GM12873 (cell line): ENCODE data around the gene LRG1.

Experiments used
- CTCF ChIP-seq: IDR thresholded peaks from 2 replicates; pipeline ENCODE4 v1.5.1; 2012; ENCODE audit warnings: low read depth, mild to moderate bottlenecking, moderate library complexity, low read length, control low read depth; ENCODE audit not compliant: insufficient read depth; ENCODE audit errors: missing control alignments

The LRG1 gene

GRCh38 chr19:4525563-4526002 is 14.3 kb downstream of the LRG1 start:
- no peak for TF ChIP-seq CTCF

DNA sequence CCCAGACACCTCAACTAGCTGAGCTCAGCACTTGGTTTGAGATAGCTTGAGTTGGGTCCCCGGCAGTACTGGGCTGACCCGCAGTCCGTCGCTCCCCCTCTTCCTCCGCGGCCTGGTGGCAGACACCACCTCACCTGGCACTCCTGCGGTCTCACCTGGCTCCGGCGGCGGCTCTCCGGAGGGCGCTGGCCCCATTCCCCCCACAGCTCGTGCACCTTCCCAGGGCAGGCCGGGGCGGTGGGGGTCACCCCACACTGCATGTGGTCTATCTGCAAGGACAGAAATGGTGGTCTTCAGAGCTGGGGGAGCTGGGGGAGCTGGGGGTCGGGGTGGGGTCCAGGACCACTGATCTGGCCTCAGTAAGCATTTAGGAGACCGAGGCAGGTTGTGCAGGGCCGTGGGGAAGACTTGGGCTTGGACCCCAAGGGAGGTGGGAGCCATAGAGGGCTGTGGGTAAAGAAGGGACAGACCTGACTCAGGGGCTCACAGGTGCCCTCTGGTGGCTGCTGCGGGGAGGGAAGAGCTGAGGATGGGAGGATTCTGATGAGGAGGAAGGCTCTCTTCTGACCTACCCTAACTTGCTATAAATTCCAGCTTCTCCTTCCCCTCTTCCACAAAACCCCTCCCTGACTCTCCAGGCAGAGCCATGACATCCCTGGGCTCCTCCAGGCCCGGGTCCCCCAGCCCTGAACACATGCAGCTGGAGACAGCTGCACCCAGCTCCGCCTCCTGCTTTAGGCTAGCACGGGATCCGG is 14.9 kb downstream of the LRG1 start:
- peak; percentile 95 for TF ChIP-seq CTCF

- TF ChIP-seq CTCF = peak; percentile 85
Observed at GRCh38 chr19:4523306-4524110, 16.3 kb downstream of the LRG1 start.

DNA sequence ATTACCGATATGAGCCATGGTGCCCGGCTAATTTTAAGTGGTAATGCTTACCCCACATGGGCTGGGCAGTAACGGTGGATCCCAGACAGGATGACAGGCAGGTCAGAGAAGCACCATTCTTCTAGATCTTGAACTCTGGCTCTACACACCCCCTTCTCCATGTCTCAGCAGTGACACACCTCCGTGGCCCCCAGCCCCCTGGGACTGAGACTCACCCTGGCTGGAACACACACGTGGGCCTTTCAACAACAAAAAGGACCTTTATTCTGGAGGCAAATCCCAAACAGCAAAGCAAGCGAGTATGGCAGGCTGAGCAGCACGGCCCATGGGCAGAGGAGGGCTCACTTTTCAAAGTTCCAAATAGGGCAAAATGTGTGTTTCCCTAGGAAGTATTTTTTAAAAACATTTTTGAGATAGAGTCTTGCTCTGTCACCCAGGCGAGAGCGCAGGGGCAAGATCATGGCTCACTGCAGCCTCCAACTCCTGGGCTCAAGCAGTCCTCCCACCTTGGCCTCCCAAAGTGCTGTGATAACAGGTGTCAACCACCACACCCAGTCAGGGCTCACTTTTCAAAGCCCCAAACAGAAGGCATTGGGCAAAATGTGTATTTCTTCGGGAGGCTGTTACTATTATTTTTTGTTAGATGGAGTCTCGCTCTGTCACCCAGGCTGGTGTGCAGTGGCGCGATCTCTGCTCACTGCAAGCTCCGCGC is 17.4 kb downstream of the LRG1 start:
- no peak for TF ChIP-seq CTCF

DNA sequence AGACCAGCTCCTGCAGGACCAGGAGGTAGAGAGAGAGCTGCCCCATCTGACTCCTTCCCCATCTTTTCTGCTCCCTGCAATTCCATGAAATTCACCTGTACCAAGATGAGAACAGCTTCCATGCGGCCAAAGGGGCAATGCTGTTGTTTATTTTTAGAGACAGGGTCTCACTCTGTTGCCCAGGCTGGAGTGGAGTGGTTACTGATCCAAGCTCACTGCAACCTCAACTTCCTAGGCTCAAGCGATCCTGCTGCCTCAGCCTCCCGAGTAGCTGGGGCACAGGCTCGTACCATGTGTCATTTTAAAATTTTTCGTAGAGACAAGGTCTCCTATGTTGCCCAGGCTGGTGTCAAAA is 18.0 kb downstream of the LRG1 start:
- TF ChIP-seq CTCF = no peak

DNA sequence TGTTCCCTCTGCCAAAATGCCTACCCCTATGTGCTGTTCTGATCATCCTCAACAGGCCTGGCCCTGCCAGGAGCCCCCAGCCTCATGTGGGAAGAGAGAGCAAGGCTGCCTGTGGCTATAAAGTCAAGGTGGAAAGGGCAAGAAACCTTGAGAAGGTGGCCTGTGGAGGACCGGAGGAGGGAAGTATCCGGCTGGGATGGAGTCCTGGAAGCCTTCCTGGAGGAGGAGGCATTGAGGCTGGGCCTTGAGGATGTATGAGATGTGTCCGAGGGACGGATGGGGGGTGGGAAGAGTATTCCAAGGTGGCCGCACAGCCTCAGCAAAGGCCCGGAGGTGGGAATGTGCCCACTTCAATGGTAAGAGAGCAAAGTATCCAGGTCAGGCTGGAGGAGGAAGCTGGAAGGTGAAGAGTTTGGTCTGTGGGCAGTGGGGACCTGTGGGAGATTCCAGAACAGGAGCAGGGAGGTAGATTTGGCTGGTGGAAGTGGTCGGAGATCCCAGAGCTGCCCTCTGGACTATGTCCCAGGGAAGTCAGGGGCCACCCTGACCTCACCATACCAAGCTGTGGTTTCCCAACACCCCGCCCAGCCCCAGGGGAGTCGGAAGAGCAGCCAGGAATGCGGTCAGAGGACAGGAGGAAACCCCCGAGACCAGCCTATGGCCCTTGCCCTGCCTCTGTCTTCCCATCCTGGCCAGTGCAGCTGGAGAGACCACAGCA is 18.5 kb downstream of the LRG1 start:
- no peak for TF ChIP-seq CTCF
